DND-41 (cell line): ENCODE data around the gene PLPPR1.

Experiments used
- ATAC-seq: fragments of 200-7000 bp; cut with Tn5 transposase; 3 replicates; pipeline ENCODE4 v1.9.1; 2021; ENCODE audit warnings: low read depth; ENCODE audit not compliant: insufficient read depth
- DNase-seq: peaks from one replicate; pipeline ENCODE4 v3.0.0-alpha.2; 2020
- H2AFZ ChIP-seq: 2 replicates; pipeline ENCODE4 v1.6.0; 2012; ENCODE audit warnings: low read depth, low read length
- H3K27ac ChIP-seq: 2 replicates; pipeline ENCODE4 v1.5.1; 2012; ENCODE audit warnings: low read length, inconsistent platforms
- H3K27me3 ChIP-seq: fragments of 200-600 bp; sonication (generic); 2 replicates; pipeline ENCODE4 v1.6.0; 2012; ENCODE audit warnings: low read length, mild to moderate bottlenecking, inconsistent platforms; ENCODE audit not compliant: insufficient read depth, poor library complexity
- H3K36me3 ChIP-seq: 2 replicates; pipeline ENCODE4 v1.5.1; 2012; ENCODE audit warnings: low read length, inconsistent platforms; ENCODE audit not compliant: insufficient read depth
- H3K4me1 ChIP-seq: 2 replicates; pipeline ENCODE4 v1.5.1; 2012; ENCODE audit warnings: mild to moderate bottlenecking, low read length; ENCODE audit not compliant: insufficient read depth
- H3K4me2 ChIP-seq: 2 replicates; pipeline ENCODE4 v1.6.0; 2012; ENCODE audit warnings: mild to moderate bottlenecking, moderate library complexity, low read length, inconsistent platforms; ENCODE audit not compliant: insufficient read depth
- H3K4me3 ChIP-seq, 2 experiments: fragments of 200-600 bp in 1 of 2; shearing (Covaris generic) in 1 of 2; 2 replicates each; pipeline ENCODE4 v1.5.1; 2012 to 2016; ENCODE audit warnings: inconsistent platforms in 2 of 2, low read length in 2 of 2, mild to moderate bottlenecking in 2 of 2, low read depth in 1 of 2, moderate library complexity in 1 of 2
- H3K79me2 ChIP-seq: 2 replicates; pipeline ENCODE4 v1.6.0; 2012; ENCODE audit warnings: low read length, inconsistent platforms; ENCODE audit not compliant: insufficient read depth
- H3K9ac ChIP-seq: 2 replicates; pipeline ENCODE4 v1.6.0; 2012; ENCODE audit warnings: low read depth, mild to moderate bottlenecking, inconsistent platforms, low read length, moderate library complexity
- H3K9me3 ChIP-seq: 2 replicates; pipeline ENCODE4 v1.5.1; 2012; ENCODE audit warnings: low read length, moderate library complexity, mild to moderate bottlenecking, inconsistent platforms; ENCODE audit not compliant: insufficient read depth, severe bottlenecking
- H4K20me1 ChIP-seq: 2 replicates; pipeline ENCODE4 v1.6.0; 2012; ENCODE audit warnings: low read length; ENCODE audit not compliant: insufficient read depth
- EZH2 ChIP-seq: IDR thresholded peaks from 3 replicates; pipeline ENCODE4 v1.6.1; 2012; ENCODE audit warnings: borderline replicate concordance, low read depth, mild to moderate bottlenecking, moderate library complexity, low read length, inconsistent platforms; ENCODE audit not compliant: severe bottlenecking
- TF ChIP-seq, protein P1 (sequence below): IDR thresholded peaks from 2 replicates; pipeline ENCODE4 v1.5.1; 2012; ENCODE audit warnings: borderline replicate concordance, low read length, moderate library complexity, mild to moderate bottlenecking; ENCODE audit not compliant: poor library complexity, severe bottlenecking; ENCODE audit errors: extremely low read depth

The PLPPR1 gene

GRCh38 chr9:101131326-101131725 lies 102.8 kb downstream of the PLPPR1 start:
- no peak overlapping the region for H3K27ac ChIP-seq
- no peak overlapping the region for H3K4me3 ChIP-seq
- no peaks in the 10 kb centered on the region for H3K36me3 ChIP-seq
- H4K20me1 ChIP-seq, result no peaks in the 10 kb centered on the region
- no peak overlapping the region for H3K4me2 ChIP-seq
- no peak overlapping the region for H3K9ac ChIP-seq
- DNase-seq (no peak), ATAC-seq (no peak)
- no peaks in the 10 kb centered on the region for H3K4me1 ChIP-seq
- H3K79me2 ChIP-seq, result no peaks in the 10 kb centered on the region
- no peak for TF ChIP-seq EZH2
- TF ChIP-seq, protein P1, sequence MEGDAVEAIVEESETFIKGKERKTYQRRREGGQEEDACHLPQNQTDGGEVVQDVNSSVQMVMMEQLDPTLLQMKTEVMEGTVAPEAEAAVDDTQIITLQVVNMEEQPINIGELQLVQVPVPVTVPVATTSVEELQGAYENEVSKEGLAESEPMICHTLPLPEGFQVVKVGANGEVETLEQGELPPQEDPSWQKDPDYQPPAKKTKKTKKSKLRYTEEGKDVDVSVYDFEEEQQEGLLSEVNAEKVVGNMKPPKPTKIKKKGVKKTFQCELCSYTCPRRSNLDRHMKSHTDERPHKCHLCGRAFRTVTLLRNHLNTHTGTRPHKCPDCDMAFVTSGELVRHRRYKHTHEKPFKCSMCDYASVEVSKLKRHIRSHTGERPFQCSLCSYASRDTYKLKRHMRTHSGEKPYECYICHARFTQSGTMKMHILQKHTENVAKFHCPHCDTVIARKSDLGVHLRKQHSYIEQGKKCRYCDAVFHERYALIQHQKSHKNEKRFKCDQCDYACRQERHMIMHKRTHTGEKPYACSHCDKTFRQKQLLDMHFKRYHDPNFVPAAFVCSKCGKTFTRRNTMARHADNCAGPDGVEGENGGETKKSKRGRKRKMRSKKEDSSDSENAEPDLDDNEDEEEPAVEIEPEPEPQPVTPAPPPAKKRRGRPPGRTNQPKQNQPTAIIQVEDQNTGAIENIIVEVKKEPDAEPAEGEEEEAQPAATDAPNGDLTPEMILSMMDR, result no peak
- no peaks in the 10 kb centered on the region for H3K9me3 ChIP-seq
- H2AFZ ChIP-seq, result no peak overlapping the region
- no peaks in the 10 kb centered on the region for H3K27me3 ChIP-seq

GRCh38 chr9:101132801-101133200 lies 104.3 kb downstream of the PLPPR1 start:
- H3K4me2 ChIP-seq, result no peak overlapping the region
- no peak for ATAC-seq
- no peaks in the 10 kb centered on the region for H3K27me3 ChIP-seq
- TF ChIP-seq EZH2, result no peak
- TF ChIP-seq, protein P1, result no peak
- no peak overlapping the region for H3K27ac ChIP-seq
- H3K9me3 ChIP-seq, result no peaks in the 10 kb centered on the region
- no peak overlapping the region for H3K4me3 ChIP-seq
- no peaks in the 10 kb centered on the region for H3K36me3 ChIP-seq
- no peak overlapping the region for H3K9ac ChIP-seq
- no peaks in the 10 kb centered on the region for H3K79me2 ChIP-seq
- DNase-seq, result no peak
- no peaks in the 10 kb centered on the region for H4K20me1 ChIP-seq
- no peak overlapping the region for H2AFZ ChIP-seq
- H3K4me1 ChIP-seq, result no peaks in the 10 kb centered on the region

DNA sequence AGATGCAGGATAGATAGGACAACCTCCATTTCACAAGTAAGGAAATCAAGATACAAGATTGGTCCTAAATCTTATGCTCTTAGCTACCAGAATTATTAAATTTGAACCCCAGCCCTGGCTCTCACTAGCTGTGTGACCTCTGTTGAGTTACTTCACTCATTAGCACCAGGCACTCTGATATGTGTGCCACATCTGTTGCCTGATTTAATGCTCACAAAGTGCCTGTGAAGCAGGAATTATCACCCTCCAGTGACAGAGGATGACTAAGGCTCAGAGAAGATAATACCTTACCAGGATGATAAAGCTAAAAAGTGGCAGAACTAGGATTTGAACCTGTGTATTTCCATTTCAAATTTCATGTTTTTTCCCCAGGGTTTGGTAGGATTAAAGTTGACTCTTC lies 110.0 kb downstream of the PLPPR1 start:
- H3K4me1 ChIP-seq, result no peaks in the 10 kb centered on the region
- ATAC-seq (no peak), DNase-seq (no peak)
- H3K27me3 ChIP-seq, result no peaks in the 10 kb centered on the region
- no peak overlapping the region for H3K4me2 ChIP-seq
- H3K36me3 ChIP-seq, result no peaks in the 10 kb centered on the region
- no peak overlapping the region for H3K9ac ChIP-seq
- H3K79me2 ChIP-seq, result no peaks in the 10 kb centered on the region
- TF ChIP-seq EZH2, result no peak
- TF ChIP-seq, protein P1, result no peak
- H3K27ac ChIP-seq, result no peak overlapping the region
- no peaks in the 10 kb centered on the region for H3K9me3 ChIP-seq
- H4K20me1 ChIP-seq, result no peaks in the 10 kb centered on the region
- no peak overlapping the region for H2AFZ ChIP-seq
- no peak overlapping the region for H3K4me3 ChIP-seq

DNA sequence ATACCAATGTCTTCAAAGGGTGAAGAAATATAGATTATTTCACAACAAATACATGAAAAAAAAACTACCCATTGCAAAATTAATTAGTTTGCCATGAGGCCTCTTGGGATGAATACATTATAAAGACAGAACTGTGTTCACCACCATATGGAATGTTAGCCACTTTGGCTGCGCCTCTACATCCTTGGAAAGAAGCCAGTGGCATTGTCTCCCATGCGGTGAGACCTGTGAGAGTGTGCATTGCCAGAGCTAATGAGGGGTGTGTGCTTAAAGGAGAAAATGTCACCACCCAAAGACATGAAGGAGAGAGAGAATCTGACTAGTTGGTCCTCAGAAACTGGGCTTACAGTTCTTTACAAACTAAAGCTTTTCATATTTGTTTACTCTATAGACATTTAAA lies 110.6 kb downstream of the PLPPR1 start:
- H3K27ac ChIP-seq, result no peak overlapping the region
- H3K4me2 ChIP-seq, result no peak overlapping the region
- H3K36me3 ChIP-seq, result no peaks in the 10 kb centered on the region
- no peak overlapping the region for H2AFZ ChIP-seq
- DNase-seq (no peak), ATAC-seq (no peak)
- no peak overlapping the region for H3K9ac ChIP-seq
- H3K4me3 ChIP-seq, result no peak overlapping the region
- no peaks in the 10 kb centered on the region for H4K20me1 ChIP-seq
- no peaks in the 10 kb centered on the region for H3K9me3 ChIP-seq
- TF ChIP-seq EZH2, result no peak
- TF ChIP-seq, protein P1, result no peak
- no peaks in the 10 kb centered on the region for H3K27me3 ChIP-seq
- no peaks in the 10 kb centered on the region for H3K79me2 ChIP-seq
- no peaks in the 10 kb centered on the region for H3K4me1 ChIP-seq
